NCI-H524 (cell line): ENCODE results near the gene HINFP.
A peak's percentile ranks its signal among the peaks of the same experiment; 100 is the strongest.
"Not testable (repeated sequence)": the region's sequence is repeated elsewhere in the genome, so short reads cannot be mapped to it uniquely, and the experiment has no call there.

Experiments used
- DNase-seq, 2 experiments: peaks; one replicate each; lab custom pipeline; 2025; lab: John Stamatoyannopoulos, UW

HINFP gene

GRCh38 chr11:119100246-119100970 lies 21.0 kb upstream of the HINFP start:
- DNase-seq = peak in 1 of 2 experiments; percentile 56

- no peak for DNase-seq
Measured at GRCh38 chr11:119100994-119101758, 20.2 kb upstream of the HINFP start.

DNA sequence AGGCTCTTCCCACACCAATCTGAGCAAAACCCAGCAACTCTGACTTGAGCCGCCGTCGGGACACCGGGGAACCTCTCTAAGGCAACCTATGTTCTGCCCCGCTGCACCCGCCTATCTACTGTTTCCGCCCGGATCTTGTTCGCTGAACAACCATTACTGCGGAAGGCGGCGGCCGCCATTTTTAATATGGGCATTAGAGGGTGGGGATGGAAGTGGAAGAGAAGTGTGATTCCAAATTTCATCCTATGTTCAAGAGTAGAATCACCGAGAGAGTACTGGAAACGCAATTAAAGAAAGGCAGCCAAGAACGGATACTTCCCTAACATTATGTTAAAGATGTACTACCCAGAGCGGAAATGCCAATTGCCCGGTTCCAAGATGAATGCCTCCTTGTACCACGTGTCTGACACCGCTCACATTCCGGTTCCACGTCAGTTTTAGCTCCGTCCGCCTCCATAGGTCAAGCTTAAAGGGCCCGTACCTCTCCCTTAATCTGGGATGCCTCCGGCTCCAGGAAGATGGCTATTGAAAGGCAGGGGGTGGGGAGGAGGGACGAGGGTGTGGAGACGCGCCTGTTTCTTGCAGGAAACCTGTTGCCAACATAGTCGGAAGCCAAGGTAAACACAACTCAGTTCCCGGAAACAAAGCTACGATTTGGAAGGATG lies 19.5 kb upstream of the HINFP start, which contains the start of gene DPAGT1:
DPAGT1 (minus strand) TSS at position 95 of the 665 bp plus-strand sequence. CDS start 198 bp downstream, outside the sequence.
- DNase-seq = peak; percentile 97

DNA sequence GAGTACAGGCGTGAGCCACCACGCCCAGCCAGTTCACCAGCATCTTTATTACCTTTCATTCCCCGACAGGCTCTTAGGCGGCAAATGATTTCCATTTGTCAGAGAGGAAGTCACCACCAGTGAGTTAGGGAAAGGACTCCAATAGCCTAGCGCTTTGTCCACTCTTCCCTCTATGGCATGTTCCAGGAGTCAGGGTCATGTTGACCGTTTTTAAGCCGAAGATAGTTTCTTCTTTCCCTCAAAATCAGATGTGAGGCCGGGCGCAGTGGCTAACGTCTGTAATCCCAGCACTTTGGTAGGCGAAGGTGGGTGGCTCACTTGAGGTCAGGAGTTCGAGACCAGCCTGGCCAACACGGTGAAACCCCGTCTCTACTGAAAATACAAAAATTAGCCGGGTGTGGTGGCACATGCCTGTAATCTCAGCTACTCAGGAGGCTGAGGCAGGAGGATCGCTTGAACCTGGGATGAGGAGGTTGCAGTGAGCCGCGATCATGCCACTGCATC lies 18.2 kb upstream of the HINFP start:
- DNase-seq = not testable (repeated sequence)

GRCh38 chr11:119103793-119104192 lies 17.6 kb upstream of the HINFP start:
- DNase-seq = peak; percentile 92 to 96

GRCh38 chr11:119106564-119107537 lies 14.5 kb upstream of the HINFP start, which contains the start of gene C2CD2L:
Gene C2CD2L, plus strand, starts transcription at chr11:119107344. Its CDS starts 398 bp downstream, at chr11:119107742.
- peak; percentile 83 to 89 for DNase-seq

DNA sequence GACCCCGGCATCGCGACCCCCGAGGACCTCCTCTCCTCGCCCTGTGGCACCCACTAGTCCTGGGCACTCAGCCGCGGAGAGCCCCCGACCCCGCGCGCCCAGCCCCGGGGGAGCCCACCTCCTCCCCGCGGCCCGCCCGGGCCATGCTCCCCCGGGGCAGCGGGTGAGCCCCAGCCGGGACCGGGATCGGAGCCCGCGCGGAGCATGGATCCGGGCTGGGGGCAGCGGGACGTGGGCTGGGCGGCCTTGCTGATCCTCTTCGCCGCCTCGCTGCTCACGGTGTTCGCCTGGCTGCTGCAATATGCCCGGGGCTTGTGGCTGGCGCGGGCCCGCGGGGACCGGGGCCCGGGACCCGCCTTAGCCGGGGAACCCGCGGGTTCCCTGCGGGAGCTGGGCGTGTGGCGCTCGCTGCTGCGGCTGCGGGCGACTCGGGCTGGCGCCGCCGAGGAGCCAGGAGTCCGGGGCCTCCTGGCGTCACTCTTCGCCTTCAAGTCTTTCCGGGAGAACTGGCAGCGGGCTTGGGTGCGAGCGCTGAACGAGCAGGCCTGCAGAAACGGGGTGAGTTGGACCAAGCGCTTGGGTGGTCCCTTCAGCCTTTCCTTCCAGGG lies 13.7 kb upstream of the HINFP start:
- DNase-seq = peak in 1 of 2 experiments; percentile 39

GRCh38 chr11:119108146-119108856 lies 13.1 kb upstream of the HINFP start:
- peak; percentile 23 to 60 for DNase-seq

DNA sequence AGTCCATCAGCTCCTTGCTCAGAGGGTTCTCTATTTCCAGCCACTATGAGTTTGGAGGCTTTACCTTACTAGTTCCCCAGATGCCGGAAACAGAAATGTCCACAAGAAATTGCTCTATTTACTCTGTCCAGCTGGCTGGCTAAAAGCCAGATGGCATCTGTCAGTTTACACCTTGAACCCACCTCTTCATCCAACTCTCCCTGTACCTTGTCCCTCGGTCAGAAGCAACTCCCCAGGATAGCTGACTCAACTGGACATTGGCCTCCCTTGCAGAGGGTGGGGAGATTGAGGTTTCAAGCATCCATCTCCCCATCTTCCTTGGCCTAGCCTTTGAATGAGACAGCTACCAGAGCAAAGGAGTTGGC lies 12.5 kb upstream of the HINFP start:
- no peak for DNase-seq

GRCh38 chr11:119109843-119110242 lies 11.5 kb upstream of the HINFP start:
- DNase-seq = no peak

DNA sequence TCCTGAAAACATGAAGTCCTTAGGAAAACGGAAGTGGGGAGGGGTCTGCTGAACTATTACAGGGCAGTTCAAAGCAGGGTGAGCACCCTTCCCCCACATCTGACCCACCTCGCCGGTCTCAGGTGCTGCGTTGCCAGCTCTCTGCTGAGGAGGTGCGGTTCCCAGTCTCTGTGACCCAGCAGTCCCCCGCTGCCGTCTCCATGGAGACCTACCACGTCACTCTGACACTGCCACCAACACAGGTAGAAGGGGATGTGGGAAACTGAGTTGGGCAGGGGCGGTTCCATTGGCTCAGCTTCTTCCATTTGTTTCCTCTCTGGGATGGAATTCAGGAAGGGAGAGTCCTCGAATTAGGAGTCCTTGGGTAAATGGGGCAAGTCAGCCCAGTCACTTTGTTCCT lies 10.9 kb upstream of the HINFP start:
- DNase-seq = no peak

DNA sequence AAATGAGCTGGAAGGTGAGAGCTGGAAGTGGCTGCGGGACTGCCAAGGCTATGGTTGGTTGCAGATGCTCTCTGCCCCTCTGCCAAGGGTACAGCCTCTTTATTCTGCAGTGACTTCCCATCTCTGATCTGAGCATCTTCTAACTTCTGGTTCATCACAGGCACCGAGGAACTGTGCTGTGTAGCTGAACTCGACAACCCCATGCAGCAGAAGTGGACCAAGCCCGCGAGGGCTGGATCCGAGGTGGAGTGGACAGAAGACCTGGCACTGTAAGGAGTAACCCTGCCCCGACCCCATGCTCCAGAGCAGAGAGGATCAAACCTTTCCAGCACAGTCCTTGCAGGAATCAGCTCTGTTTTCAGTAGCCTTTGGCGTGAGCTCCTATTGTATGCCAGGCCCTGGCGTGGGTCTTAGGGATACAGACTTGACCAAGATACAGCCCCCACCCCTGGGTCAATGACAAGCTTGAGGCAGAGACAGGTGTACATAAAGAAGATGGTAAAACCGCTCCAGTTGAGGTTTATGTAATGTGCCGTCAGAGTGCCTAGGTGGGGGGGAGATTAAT lies 9.9 kb upstream of the HINFP start:
- DNase-seq = no peak

DNA sequence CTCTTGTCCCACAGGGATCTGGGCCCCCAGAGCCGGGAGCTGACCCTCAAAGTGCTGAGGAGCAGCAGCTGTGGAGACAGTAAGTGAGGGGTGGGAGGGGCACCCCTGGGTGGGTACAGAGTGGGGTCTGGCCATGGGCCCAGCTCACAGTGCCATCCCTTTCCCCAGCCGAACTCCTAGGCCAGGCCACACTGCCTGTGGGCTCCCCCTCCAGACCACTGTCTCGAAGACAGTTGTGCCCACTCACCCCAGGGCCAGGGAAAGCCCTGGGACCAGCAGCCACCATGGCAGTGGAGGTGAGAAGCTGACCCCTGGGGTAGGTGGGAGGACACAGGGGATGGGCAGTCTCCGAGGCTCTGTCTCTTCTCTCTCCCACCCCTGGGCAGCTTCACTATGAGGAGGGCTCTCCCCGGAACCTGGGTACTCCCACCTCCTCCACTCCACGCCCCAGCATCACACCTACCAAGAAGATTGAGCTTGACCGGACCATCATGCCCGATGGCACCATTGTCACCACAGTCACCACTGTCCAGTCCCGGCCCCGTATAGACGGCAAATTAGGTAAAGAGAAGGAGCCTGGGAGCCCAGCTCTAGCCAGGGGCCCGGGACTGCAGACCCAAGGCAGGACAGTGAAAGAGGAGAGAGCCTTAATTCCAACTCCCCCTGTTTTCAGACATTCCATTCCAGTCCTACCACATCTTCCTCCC lies 8.9 kb upstream of the HINFP start:
- DNase-seq = no peak

- no peak for DNase-seq
Measured at GRCh38 chr11:119113716-119114115, 7.7 kb upstream of the HINFP start.

GRCh38 chr11:119114351-119114750 lies 7.0 kb upstream of the HINFP start:
- no peak for DNase-seq

DNA sequence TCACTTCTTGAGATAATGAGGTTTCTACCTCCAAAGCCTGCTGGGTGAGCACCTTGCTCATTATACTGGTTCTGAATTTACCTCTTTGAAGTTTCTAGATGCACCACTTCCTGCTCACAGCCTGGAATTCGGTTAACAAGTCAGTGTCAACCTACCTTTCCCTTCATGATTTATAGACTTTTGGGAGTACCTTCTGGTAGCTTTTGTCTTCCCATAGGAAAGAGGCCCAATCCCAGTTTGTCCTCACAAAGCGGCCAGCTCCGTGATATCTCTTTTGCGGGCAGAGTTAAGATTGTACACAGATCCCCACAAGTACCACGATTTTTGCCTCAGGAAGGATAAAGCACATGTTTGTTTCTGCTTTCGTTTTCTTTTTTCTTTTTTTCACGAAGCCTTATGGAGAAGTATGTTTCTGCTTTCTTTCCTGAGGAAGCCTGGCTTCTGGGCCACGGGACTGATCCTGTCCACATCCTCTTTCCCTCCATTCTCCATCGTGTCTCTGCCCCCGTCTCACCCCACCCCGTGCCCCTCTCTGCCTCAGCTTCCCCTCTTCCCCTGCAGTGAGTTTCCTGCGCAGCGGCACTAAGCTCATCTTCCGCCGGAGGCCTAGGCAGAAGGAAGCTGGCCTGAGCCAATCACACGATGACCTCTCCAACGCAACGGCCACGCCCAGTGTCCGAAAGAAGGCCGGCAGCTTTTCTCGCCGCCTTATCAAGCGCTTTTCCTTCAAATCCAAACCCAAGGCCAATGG lies 5.7 kb upstream of the HINFP start:
- DNase-seq = no peak

DNA sequence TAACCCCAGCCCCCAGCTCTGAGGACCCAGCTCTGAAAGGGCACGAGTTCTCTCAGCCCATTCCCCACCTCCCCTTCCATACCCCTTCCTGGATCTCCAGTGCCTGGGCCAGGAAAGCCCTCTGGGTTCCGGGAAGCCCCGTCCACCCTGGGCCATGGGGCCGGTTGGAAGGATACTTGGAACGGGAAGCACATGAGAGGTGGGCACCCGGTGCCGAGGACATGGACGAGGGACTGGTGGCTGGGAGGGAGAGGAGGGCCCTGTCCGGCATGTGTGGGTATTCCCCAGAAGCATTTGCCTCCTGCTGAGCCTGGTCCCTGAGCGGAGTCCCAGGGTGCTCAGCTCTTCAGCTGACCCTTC lies 5.2 kb upstream of the HINFP start:
- no peak for DNase-seq

DNA sequence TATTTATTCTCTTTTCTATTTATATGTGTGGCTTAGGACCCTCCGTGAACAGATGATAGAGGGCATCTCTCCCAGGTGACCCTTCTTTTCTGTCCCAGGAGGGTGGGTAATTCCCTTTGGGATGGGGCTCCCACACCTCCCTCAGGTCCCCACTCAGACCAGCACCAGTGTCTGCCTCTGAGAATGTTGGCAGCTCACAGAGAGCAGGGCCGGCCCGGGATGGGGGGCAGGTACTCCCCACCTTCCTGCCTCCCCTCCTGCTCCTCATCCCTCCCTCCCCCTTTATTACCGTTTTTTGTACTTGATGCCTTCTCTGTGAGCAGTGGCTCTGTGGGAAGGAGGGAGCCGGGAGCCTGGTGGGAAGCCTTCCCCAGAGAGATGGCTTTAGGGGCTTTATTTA lies 4.8 kb upstream of the HINFP start:
- DNase-seq = no peak
